ENCODE measurements around the gene GRSF1.

The GRSF1 gene

DNA sequence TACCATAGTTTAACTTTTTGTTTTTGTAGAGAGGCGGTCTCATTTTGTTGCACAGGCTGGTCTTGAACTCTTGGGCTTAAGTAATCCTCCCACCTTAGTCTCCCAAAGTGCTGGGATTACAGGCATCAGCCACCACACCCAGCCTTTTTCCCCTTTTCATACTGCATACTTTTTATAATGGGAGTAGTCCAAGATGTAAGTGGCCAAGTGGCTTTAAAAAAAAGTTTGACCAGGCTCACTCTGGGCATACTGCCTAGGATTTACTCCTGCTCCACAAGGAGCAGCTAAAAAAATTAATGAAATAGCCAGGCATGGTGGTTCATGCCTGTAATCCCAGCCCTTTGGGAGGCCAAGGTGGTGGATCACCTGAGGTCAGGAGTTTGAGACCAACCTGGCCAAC lies 6.0 kb downstream of the GRSF1 start:
- TF ChIP-seq CTCF (IDR thresholded peaks at IDR 0.05; ENCODE audit: low read length) (no peak), EZH2 (optimal IDR thresholded peaks at IDR 0.05; ENCODE audit: low read depth, low read length) (no peak), EZH2phosphoT487 (IDR thresholded peaks at IDR 0.05; ENCODE audit: low read length) (no peak)
- no peak overlapping the region for H3K4me3 ChIP-seq (ENCODE audit: low read length)
- no peaks in the 10 kb centered on the region; the same call in 1 of the 2 replicates for H3F3A ChIP-seq (ENCODE audit: insufficient read depth, low read length)
- no peak for DNase-seq
- H3K27ac ChIP-seq (ENCODE audit: low read length): no peak overlapping the region
- H3K9ac ChIP-seq (ENCODE audit: low read length): no peak overlapping the region
- H3K4me1 ChIP-seq (ENCODE audit: low read length): no peaks in the 10 kb centered on the region
- H4K20me1 ChIP-seq (ENCODE audit: insufficient read depth, low read length): peaks cover 12% of the 10 kb centered on the region
- no peak overlapping the region for H2AFZ ChIP-seq (ENCODE audit: low read length)
- no peaks in the 10 kb centered on the region for H3K27me3 ChIP-seq (replicated peaks; ENCODE audit: insufficient read depth, low read length)
- peaks cover 16% of the 10 kb centered on the region; the same call in 1 of the 2 replicates for H3K36me3 ChIP-seq (replicated peaks; ENCODE audit: insufficient read depth, low read length)
- H3K79me2 ChIP-seq (ENCODE audit: low read length): peaks cover 70% of the 10 kb centered on the region
- H3K4me2 ChIP-seq (ENCODE audit: low read depth, low read length): no peak overlapping the region
- H3K9me3 ChIP-seq (replicated peaks; ENCODE audit: insufficient read depth, low read length): no peaks in the 10 kb centered on the region
- H3K9me2 ChIP-seq (replicated peaks; ENCODE audit: insufficient read depth, low read length): no peaks in the 10 kb centered on the region

DNA sequence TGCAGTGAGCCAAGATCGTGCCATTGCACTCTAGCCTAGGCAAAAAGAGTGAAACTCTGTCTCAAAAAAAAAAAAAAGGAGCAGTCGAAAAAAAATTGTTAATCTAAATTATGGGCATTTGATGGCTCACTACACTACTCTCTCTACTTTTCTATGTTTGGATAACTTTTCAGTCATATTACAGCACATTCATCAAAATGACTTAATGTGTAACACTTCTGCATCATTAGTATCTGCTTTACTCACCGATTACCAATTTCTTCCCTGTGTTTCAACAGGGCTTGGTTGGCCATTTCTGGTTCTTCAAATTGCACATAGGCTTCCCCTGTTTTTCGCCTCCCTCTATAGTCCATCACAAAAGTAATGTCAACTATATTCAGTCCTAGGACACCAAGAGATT lies 8.4 kb downstream of the GRSF1 start:
- peaks cover 16% of the 10 kb centered on the region; the same call in 1 of the 2 replicates for H3K36me3 ChIP-seq (replicated peaks; ENCODE audit: insufficient read depth, low read length)
- no peak for DNase-seq
- no peak for TF ChIP-seq EZH2 (optimal IDR thresholded peaks at IDR 0.05; ENCODE audit: low read depth, low read length)
- TF ChIP-seq CTCF (IDR thresholded peaks at IDR 0.05; ENCODE audit: low read length): no peak
- TF ChIP-seq EZH2phosphoT487 (IDR thresholded peaks at IDR 0.05; ENCODE audit: low read length): no peak
- peaks cover 46% of the 10 kb centered on the region for H3K79me2 ChIP-seq (ENCODE audit: low read length)
- H3K4me1 ChIP-seq (ENCODE audit: low read length): no peaks in the 10 kb centered on the region
- H3K27ac ChIP-seq (ENCODE audit: low read length): no peak overlapping the region
- peaks cover 2% of the 10 kb centered on the region for H4K20me1 ChIP-seq (ENCODE audit: insufficient read depth, low read length)
- H3K27me3 ChIP-seq (replicated peaks; ENCODE audit: insufficient read depth, low read length): no peaks in the 10 kb centered on the region
- no peaks in the 10 kb centered on the region for H3K9me3 ChIP-seq (replicated peaks; ENCODE audit: insufficient read depth, low read length)
- H3K9me2 ChIP-seq (replicated peaks; ENCODE audit: insufficient read depth, low read length): no peaks in the 10 kb centered on the region
- H3K4me2 ChIP-seq (ENCODE audit: low read depth, low read length): no peak overlapping the region
- no peak overlapping the region for H3K9ac ChIP-seq (ENCODE audit: low read length)
- H3K4me3 ChIP-seq (ENCODE audit: low read length): no peak overlapping the region
- no peaks in the 10 kb centered on the region; the same call in 1 of the 2 replicates for H3F3A ChIP-seq (ENCODE audit: insufficient read depth, low read length)
- H2AFZ ChIP-seq (ENCODE audit: low read length): no peak overlapping the region

DNA sequence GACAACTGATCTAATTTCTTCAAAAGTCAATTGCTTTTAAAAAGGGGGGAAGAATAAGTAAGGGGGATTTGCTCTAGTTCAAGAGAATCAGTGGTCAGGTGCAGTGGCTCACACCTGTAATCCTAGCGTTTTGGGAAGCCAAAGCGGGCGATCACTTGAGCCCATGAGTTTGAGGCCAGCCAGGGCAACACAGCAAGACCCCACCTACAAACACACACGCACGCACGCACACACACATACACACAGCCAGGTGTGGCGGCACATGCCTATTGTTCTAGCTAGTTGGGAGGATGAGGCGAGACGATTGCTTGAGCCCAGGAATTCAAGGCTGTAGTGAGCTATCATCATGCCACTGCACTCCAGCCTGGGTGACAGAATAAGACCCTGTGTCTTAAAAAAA lies 9.6 kb downstream of the GRSF1 start:
- Histone ChIP-seq H4K20me1 (ENCODE audit: insufficient read depth, low read length) (no peaks in the 10 kb centered on the region; the same call in 1 of the 2 replicates), H3K27me3 (replicated peaks; ENCODE audit: insufficient read depth, low read length) (no peaks in the 10 kb centered on the region), H3K9ac (ENCODE audit: low read length) (no peak overlapping the region), H3K9me2 (replicated peaks; ENCODE audit: insufficient read depth, low read length) (no peaks in the 10 kb centered on the region), H3K9me3 (replicated peaks; ENCODE audit: insufficient read depth, low read length) (no peaks in the 10 kb centered on the region), H3K36me3 (replicated peaks; ENCODE audit: insufficient read depth, low read length) (peaks cover 16% of the 10 kb centered on the region; the same call in 1 of the 2 replicates), H3K27ac (ENCODE audit: low read length) (no peak overlapping the region), H3K4me1 (ENCODE audit: low read length) (no peaks in the 10 kb centered on the region), H3K4me3 (ENCODE audit: low read length) (no peak overlapping the region), H3F3A (ENCODE audit: insufficient read depth, low read length) (no peaks in the 10 kb centered on the region; the same call in 1 of the 2 replicates), H3K79me2 (ENCODE audit: low read length) (peaks cover 36% of the 10 kb centered on the region), H3K4me2 (ENCODE audit: low read depth, low read length) (no peak overlapping the region), H2AFZ (ENCODE audit: low read length) (no peak overlapping the region)
- no peak for TF ChIP-seq EZH2phosphoT487 (IDR thresholded peaks at IDR 0.05; ENCODE audit: low read length)
- TF ChIP-seq CTCF (IDR thresholded peaks at IDR 0.05; ENCODE audit: low read length): no peak
- TF ChIP-seq EZH2 (optimal IDR thresholded peaks at IDR 0.05; ENCODE audit: low read depth, low read length): no peak
- DNase-seq: no peak
